ENCODE measurements around the gene CLDN15. TPM values are rescaled to one million over a fixed set of nuclear protein-coding genes. Genes with fewer than 3 reads are reported as not detected.

The CLDN15 gene
- polyA plus RNA-seq, 2 of the 4 experiments (the other 2 are of a cell fraction), result 9.6 to 12.9 TPM

GRCh38 chr7:101238226-101239182 lies 902 bp upstream of the CLDN15 start (continued):
- TF ChIP-seq PBX3 (IDR thresholded peaks at IDR 0.05) (no peak), RAD21 (conservative IDR thresholded peaks at IDR 0.05 in 1 of 2, IDR thresholded peaks at IDR 0.05 in 1 of 2) (no peak)

GRCh38 chr7:101236292-101236835 lies 1.2 kb downstream of the CLDN15 start:
- Histone ChIP-seq H3K4me2 (no peak overlapping the region), H3K4me1 (peaks cover 6% of the 10 kb centered on the region; the same call in 2 of the 3 replicates), H3K9me3 (no peaks in the 10 kb centered on the region), H3K4me3 (no peak overlapping the region), H3K27ac (no peak overlapping the region)
- FAIRE-seq (no peak), ATAC-seq (no peak), DNase-seq (ENCODE audit: low read depth in 1 of 2, low spot score in 1 of 2) (no peak)
- ChIA-PET CTCF (interaction anchor here (1.0 to 3.8 kb wide), 5 partner anchors 9 to 54 kb away, joined by 3 to 16 read pairs (median 4); partner anchors contain the start of genes PLOD3 and ZNHIT1), POLR2A (interaction anchor here (1.0 kb wide), 1 partner anchor 18 kb away, joined by 5 read pairs; the partner anchor contains the start of gene ZNHIT1)
- no peak for TF ChIP-seq CEBPB (IDR thresholded peaks at IDR 0.05)
- no peak for TF ChIP-seq CBX2 (IDR thresholded peaks at IDR 0.05; ENCODE audit: borderline replicate concordance, low read depth)
- no peak for TF ChIP-seq REST (IDR thresholded peaks at IDR 0.05)
- TF ChIP-seq JUN (IDR thresholded peaks at IDR 0.05), result no peak
- WGBS (ENCODE audit: missing lambda C conversion rate), result 92% methylated on average over 16 of the region's 21 CpGs

GRCh38 chr7:101235522-101235921 lies 2.1 kb downstream of the CLDN15 start:
- ChIA-PET CTCF (interaction anchor here (0.9 to 2.3 kb wide), 10 partner anchors 8 to 177 kb away, joined by 3 to 18 read pairs (median 4); partner anchors contain the start of gene FIS1), POLR2A (no interaction called here)
- TF ChIP-seq ELK1 (IDR thresholded peaks at IDR 0.05; ENCODE audit: low read depth, low read length) (no peak), SMC3 (IDR thresholded peaks at IDR 0.05) (no peak), GATA3 (IDR thresholded peaks at IDR 0.05; ENCODE audit: borderline replicate concordance) (no peak), SREBF2 (IDR thresholded peaks at IDR 0.05) (no peak), HMGXB4 (CRISPR knock-in tag; IDR thresholded peaks at IDR 0.05; ENCODE audit: borderline replicate concordance) (no peak), MAX (IDR thresholded peaks at IDR 0.05) (no peak), E2F6 (IDR thresholded peaks at IDR 0.05; ENCODE audit: borderline replicate concordance, low read depth) (no peak), REST (IDR thresholded peaks at IDR 0.05) (no peak), NFE2L2 (conservative IDR thresholded peaks at IDR 0.05; ENCODE audit: low read length) (no peak), NR3C1 (IDR thresholded peaks at IDR 0.05) (no peak), HDAC2 (IDR thresholded peaks at IDR 0.05) (no peak), BHLHE40 (IDR thresholded peaks at IDR 0.05; ENCODE audit: low read depth, low read length) (no peak)
- no peak for ATAC-seq
- Histone ChIP-seq H3K4me1 (peaks cover 6% of the 10 kb centered on the region; the same call in 2 of the 3 replicates), H3K4me2 (no peak overlapping the region), H3K4me3 (no peak overlapping the region), H3K27ac (no peak overlapping the region), H3K9me3 (no peaks in the 10 kb centered on the region)
- DNase-seq (ENCODE audit: low read depth in 1 of 2, low spot score in 1 of 2), result no peak
- WGBS (ENCODE audit: missing lambda C conversion rate), result 82% methylated on average over 9 of the region's 9 CpGs
- no peak for FAIRE-seq
